Choroid plexus epithelial cell (primary cell): Measurements from ENCODE around the gene ZNF555.
"Not testable (repeated sequence)": the region's sequence is repeated elsewhere in the genome, so short reads cannot be mapped to it uniquely, and the experiment has no call there.

Source experiments
- DNase-seq: peaks from one replicate; pipeline ENCODE4 v3.0.0-alpha.2; 2010; ENCODE audit warnings: low read depth
- H3K4me3 ChIP-seq: 2 replicates; pipeline ENCODE4 v1.5.1; 2011; ENCODE audit warnings: low read depth, mild to moderate bottlenecking, control low read depth, low read length, moderate library complexity
- CTCF ChIP-seq: conservative IDR thresholded peaks from 2 replicates; pipeline ENCODE4 v1.5.1; 2011; ENCODE audit warnings: low read depth, mild to moderate bottlenecking, control low read depth, inconsistent platforms, low read length, moderate library complexity

Gene ZNF555

DNA sequence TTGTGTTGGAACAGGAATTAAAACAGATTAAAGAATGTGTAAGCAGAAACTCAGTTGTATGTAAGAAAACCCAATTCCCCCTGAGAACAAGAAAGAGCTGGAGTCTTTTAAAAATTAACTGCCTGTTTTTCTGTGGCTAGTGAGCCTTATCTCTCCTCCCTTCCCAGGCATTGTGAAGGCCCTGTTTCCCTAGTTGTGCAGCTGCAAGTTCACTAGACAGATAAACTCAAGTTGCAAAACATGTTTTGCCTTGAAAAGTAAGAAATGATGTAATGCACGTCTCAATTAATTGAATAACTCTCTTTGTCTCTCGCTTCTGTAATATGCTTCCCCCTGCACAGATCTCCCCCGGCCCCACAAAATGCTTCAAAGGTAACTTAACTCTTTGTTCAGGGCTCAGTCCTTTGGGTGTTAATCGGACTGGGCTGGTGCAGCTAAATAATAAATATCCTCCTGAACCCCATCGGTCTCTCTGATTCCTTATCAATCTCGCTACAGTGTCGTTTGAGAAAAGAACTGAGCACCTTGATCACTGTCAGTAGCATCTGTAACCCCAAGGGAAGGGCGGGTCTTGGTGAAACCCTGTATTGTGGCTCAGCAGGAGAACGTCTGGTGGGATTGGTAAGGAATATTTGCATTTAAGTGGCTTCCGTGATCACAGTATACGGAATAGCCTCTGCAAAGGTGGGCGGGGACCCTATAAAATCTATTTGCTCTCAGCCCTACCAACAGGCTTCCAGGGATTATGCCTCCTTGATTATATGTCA lies 24.2 kb downstream of the ZNF555 start:
- no peak for TF ChIP-seq CTCF
- DNase-seq: no peak
- H3K4me3 ChIP-seq: no peak overlapping the region

DNA sequence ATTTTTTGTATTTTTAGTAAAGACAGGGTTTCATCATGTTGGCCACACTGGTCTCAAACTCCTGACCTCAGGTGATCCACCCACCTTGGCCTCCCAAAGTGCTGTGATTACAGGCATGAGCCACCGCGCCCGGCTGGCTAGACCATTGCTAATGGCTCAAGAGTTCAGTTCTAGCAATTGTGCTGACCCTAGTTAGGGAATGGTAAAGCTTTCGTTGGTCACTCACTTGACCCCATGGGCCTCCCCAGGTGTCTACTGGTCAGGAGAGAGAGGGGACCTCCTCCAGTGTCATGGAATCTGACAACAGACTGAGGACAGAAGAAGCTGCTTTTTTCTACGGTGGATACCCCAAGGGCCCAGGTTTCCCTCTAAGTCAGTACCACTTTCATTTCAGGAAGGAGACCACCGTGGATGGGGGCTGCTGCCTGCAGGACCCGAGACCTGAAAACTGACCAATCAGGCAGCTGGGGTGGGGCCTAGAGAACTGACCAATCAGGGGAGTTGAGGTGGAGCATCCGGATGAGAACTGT lies 25.3 kb downstream of the ZNF555 start:
- TF ChIP-seq CTCF: no peak
- no peak overlapping the region for H3K4me3 ChIP-seq
- DNase-seq: no peak

DNA sequence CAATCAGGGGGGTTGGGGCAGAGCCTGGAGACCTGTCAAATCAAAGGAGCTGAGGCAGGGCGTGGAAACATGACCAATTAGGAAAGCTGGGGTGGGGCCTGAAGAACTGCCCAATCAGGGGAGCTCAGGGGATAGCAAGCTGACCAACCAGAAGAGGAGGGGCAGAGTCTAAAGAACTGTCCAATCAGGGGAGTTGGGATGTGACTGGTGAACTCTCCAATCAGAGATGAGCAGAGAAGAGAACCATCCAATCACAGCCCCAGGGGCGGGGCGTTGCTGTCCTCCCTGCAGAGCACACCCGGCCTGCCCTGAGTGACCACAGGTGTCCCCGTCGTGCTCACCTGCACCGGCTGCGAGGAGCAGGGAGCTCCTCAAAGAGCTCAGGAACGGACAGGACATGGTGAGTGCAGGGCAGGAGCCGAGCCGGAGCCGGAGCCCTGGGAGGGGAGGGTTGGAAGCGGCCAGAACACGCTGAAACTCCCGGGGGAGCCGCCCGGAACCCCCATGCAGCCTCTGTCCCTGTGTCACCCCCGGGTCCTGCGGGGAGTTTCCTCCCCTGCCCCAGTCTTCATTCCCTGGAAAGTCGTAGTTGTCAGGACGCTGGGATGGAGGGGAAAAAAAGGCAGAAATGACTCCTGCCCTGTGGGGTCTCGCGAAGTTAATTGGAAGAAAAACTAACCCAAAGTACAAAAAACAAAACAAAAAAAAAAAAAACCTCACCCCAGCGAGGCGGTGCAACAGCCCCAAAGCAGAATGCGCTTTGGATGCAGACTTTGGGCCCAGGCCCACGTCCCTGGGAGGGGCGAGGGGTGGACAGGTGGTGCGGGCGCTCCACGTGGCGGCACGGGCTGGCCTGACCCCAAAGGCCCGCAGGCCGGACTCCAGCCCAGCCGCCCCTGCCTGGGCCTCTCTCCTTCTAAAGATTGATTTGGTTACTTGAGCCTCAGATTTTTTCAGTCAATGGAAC lies 26.0 kb downstream of the ZNF555 start, which contains the start of gene ZNF556:
Gene ZNF556, plus strand, starts transcription at position 311 of the 967 bp plus-strand sequence. Its CDS starts 87 bp downstream, at position 398.
- TF ChIP-seq CTCF: no peak
- no peak within 1 kb of the TSS for H3K4me3 ChIP-seq
- no peak for DNase-seq

- H3K4me3 ChIP-seq: no peak overlapping the region
- DNase-seq: no peak
- no peak for TF ChIP-seq CTCF
Observed at GRCh38 chr19:2869618-2870017, 28.3 kb downstream of the ZNF555 start.

DNA sequence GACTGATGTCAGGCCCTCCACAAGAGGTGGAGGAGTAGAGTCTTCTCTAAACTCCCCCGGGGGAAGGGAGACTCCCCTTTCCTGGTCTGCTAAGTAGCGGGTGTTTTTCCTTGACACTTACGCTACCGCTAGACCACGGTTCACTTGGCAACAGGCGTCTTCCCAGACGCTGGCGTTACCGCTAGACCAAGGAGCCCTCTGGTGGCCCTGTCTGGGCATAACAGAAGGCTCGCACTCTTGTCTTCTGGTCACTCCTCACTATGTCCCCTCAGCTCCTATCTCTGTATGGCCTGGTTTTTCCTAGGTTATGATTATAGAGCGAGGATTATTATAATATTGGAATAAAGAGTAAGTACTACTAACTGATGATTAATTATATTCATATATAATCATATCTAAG lies 30.9 kb downstream of the ZNF555 start:
- TF ChIP-seq CTCF: peak; percentile 34
- peak; percentile 49 for DNase-seq
- H3K4me3 ChIP-seq: not testable (repeated sequence)

GRCh38 chr19:2877398-2878331 lies 36.4 kb downstream of the ZNF555 start:
- H3K4me3 ChIP-seq: no peak overlapping the region
- TF ChIP-seq CTCF: no peak
- no peak for DNase-seq
